GM08714 (cell line): ENCODE measurements around the gene SIT1.
A peak's percentile ranks its signal among the peaks of the same experiment; 100 is the strongest.
"Not testable (repeated sequence)": the region's sequence is repeated elsewhere in the genome, so short reads cannot be mapped to it uniquely, and the experiment has no call there.

Source experiments
- H3K4me3 ChIP-seq: fragments of 200-500 bp; sonication (Bioruptor generic); 2 replicates; pipeline ENCODE4 v1.5.1; 2014; ENCODE audit warnings: mild to moderate bottlenecking, low read length, inconsistent platforms
- ZNF274 ChIP-seq: IDR thresholded peaks from 2 replicates; pipeline ENCODE4 v1.6.1; 2012; ENCODE audit warnings: mild to moderate bottlenecking, low read depth, low read length

SIT1 gene

GRCh38 chr9:35658137-35658967 lies 7.6 kb upstream of the SIT1 start, which contains the start of gene CCDC107:
Gene CCDC107, plus strand, starts transcription at chr9:35658292. Its CDS starts 88 bp downstream, at chr9:35658380.
- peak within 1 kb of the TSS; percentile 79 for H3K4me3 ChIP-seq
- no peak for TF ChIP-seq ZNF274

DNA sequence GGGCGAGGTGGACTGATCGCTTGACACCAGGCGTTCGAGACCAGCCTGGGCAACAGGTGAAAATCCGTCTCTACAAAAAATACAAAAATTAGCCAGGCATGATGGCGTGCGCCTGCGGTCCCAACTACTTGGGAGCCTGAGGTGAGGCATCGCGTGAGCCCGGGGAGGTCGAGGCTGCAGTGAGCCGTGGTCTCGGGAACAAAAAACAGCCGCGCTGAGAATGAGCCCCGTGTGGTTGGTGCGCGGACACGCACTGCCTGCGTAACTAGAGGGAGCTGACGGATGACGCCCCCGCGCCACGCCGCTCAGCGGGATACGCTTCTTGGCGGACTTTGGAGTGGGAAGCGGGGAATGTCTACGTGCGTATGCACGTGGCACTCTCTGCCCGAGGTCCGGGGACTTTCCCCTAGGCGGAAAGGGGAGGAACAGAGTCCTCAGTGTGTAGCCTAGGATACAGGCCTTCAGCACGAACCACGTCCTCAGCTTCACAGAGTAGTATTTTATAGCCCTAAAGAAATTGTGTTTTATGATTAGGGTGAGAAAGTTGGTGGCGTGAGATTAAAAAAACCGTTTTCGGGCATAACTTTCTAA lies 6.9 kb upstream of the SIT1 start, which contains the start of gene RMRP:
Gene RMRP, minus strand, starts transcription at position 474 of the 591 bp plus-strand sequence.
- peak within 1 kb of the TSS; percentile 79 for H3K4me3 ChIP-seq
- TF ChIP-seq ZNF274: no peak

DNA sequence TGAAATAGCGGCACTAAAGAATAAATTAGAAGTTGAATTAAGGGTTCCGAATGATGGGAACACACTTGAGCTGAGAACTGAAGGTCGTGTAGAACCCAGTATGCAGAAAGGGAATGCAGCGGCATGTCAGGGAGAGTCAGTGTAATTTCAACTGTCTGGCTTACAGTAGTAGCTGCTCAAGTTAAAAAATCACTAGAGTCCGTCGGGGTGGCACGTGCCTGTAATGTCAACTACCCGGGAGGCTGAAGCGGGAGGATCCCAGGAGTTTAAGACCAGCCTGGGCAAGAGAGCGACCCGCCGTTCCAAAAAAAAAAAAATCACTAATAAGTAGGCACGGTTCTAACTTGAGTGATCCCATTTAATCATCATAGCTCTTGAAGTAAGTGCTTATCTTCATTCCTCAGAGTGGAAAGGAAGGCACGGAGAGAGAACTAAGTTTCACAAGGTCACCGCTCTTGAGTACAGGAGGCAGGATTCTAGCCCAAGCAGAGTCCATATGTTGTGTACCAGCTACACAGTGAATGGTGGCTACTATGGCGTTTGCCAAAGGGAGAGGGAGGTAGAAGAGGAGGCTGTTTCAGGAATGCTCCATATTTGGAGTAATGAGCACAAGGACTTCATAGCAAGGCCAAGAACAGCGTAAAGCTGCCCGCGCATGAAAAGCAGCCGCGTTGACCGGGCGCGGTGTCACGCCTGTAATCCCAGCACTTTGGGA lies 6.3 kb upstream of the SIT1 start:
- TF ChIP-seq ZNF274: no peak
- H3K4me3 ChIP-seq: peak overlapping the region; percentile 8; the same call in 1 of the 2 replicates

- no peak for TF ChIP-seq ZNF274
- H3K4me3 ChIP-seq: no peak overlapping the region
These were observed 5.6 kb upstream of the SIT1 start for GRCh38 chr9:35656348-35656747.

GRCh38 chr9:35653611-35654010 lies 2.9 kb upstream of the SIT1 start:
- TF ChIP-seq ZNF274: no peak
- H3K4me3 ChIP-seq: no peak overlapping the region

DNA sequence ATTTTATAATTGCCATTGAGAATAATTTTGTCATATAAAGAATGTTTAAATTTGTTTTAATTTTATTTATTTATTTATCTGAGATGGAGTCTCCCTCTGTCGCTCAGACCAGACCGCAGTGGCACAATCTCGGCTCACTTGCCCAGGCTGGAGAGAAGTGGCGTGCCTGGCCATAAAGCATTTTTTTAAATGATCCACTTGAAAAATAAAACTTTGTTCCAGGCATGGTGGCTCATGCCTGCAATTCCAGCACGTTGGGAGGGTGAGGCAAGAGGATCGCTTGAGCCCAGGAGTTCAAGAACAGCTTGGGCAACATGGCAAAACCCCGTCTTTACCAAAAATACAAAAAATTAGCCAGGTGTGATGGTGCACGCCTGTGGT lies 2.1 kb upstream of the SIT1 start:
- H3K4me3 ChIP-seq: no peak overlapping the region
- TF ChIP-seq ZNF274: no peak

DNA sequence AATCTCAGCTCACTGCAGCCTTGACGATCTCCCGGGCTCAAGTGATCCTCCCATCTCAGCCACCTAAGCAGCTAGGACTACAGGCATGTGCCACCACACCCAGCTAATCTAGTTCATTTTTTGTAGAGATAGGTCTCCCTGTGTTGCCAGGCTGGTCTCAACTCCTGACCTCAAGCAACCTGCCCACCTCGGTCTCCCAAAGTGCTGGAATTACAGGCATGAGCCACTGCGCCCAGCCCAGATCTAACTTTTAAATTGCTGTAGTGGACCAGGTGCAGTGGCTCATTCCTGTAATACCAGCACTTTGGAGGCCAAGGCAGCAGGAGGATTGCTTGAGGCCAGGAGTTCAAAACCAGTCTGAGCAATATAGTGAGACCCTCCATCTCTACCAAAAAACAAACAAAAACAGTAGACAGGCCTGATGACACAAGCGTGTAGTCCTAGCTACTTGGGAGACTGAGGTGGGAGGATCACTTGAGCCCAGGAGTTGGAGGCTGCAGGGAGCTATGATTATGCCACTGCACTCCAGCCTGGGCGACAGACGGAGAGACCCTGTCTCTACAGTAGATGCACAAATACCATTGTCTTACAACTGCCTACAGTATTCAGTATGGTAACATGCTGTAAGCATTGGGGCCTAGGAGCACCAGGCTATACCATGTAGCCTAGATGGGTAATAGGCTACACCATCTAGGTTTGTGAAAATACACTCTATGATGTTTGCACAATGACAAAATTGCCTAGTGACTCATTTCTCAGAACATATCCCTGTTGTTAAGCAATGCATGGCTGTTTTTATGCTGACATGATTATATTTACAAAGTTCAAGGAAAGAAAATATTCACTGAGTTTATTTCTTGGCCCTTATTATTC lies 1.5 kb upstream of the SIT1 start:
- H3K4me3 ChIP-seq: no peak overlapping the region
- no peak for TF ChIP-seq ZNF274

DNA sequence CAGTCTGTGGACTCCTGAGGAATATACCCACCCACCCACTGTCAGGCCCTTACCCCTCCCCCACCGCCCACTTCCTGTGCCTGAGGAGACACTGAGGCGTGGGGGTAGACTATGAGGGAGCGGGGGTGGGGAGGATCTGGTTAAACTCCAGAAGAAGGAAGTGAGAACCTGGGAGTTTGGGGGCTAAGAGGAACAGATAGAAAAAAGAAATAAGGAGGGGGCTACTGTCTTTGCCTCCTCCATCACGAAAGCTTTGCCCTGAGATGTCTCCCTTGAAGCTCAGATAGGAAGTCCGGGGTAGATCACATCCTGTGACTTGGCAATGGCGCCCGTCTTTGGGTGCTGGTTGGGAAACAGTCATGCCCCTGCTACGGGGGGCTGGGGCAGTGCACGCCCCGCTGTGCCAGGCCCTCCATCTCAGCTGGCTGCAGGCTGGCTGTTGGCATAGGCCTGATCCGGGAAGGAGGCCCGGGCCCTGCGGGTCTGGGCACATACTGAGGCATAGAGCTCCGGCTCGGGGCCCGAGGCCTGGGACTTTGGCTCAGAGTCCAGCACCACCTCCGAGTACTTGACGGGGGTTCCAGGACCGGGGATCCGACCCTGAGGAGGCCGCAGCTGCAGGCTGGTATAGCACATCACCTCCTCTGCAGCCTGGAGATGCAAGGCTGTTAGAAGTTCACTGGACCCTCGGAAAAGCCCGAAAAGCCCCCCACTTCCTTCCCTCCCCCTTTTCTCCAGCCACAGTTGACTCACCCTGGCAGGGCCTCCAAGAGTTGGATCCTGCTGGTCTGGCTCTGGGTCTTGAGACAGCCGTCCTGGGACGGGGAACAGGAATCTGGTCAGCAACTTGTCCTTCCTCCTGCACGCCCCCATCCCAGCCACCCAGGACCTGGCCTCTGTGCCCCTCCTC lies 1.0 kb downstream of the SIT1 start:
- no peak for TF ChIP-seq ZNF274
- peak overlapping the region; percentile 27; the same call in 1 of the 2 replicates for H3K4me3 ChIP-seq

DNA sequence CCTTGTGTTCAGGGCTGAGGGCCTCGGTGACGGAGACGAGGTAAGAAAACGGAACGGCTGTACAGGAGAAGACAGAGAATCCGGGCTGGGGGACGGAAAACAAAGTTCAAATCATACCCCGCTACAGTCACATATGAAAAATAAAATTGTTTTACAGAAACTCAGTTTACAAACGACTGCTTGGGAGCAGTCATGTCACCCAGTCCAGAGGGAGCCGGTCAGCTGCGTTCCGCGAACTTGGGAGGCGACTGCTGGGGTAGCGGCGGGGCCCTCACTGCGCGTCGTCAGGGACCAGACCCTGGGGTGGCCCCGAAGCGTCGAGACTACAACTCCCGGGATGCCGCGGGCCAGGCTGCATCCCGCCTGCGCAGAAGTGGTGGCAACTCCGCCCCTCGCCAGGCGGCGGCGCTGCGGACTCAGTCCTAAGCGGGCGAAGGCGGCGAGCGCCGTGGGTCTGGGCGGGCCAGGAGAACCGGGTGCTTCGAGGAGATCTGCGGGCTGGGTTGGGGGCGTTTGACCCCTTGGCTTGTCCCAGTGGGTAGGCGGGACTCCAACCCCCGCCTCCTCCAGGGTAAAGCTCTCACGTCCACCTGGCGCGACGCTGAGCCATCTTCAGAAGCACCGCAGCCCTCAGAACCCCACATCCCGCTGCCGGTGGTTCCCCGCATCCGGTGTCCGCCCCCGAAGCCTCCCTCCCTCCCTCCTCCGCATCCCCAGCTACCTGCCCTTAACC lies 4.0 kb downstream of the SIT1 start:
- TF ChIP-seq ZNF274: no peak
- peak overlapping the region; percentile 75 for H3K4me3 ChIP-seq

GRCh38 chr9:35646153-35646532 lies 4.6 kb downstream of the SIT1 start:
- no peak for TF ChIP-seq ZNF274
- H3K4me3 ChIP-seq: peak overlapping the region; percentile 75

DNA sequence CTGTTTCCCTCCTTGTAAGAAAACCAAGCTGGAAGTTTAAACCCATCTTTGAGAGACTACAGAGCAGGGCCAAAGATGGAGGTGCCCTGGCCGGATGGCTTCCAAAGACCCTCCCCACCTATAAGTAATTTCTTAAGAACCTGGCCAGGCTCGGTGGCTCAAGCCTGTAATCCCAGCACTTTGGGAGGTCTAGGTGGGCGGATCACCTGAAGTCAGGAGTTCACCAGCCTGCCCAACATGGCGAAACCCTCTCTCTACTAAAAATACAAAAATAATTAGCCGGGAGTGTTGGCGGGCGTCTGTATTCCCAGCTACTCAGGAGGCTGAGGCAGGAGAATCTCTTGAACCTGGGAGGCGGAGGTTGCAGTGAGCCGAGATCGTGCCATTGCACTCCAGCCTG lies 5.0 kb downstream of the SIT1 start:
- peak overlapping the region; percentile 75; the same call in 1 of the 2 replicates for H3K4me3 ChIP-seq

DNA sequence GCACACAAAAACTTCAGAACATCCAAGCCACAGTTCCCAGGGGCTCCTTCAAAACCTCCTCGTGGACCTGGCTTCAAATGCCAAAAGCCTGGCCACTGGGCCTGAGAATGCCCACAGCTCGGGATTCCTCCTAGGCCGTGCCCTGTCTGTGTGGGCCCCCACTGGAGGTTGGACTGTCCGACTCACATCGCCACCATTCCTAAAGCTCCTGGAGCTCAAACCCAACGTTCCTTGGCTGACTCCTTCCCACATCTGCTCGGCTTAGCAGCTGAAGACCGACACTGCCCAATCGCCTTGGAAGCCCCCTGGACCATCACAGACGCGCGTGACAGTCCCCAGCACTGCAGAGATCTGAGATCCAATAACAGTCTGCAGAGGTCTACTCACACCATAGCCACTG lies 7.7 kb downstream of the SIT1 start:
- no peak for TF ChIP-seq ZNF274
- H3K4me3 ChIP-seq: no peak overlapping the region

GRCh38 chr9:35641478-35641877 lies 9.3 kb downstream of the SIT1 start:
- H3K4me3 ChIP-seq: not testable (repeated sequence)

- H3K4me3 ChIP-seq: not testable (repeated sequence)
These were observed 10.3 kb downstream of the SIT1 start for GRCh38 chr9:35640431-35640830.
